Diencephalon (tissue), 1 donor: ENCODE measurements around the gene GH1. TPM values are rescaled to one million over a fixed set of nuclear protein-coding genes. Genes with fewer than 3 reads are reported as not detected.

Experiments
- small RNA-seq: library from RNA; depleted of rRNA; stranded (forward); fragments of <200 nt; gene quantifications from one replicate; pipeline ENCODE3, GENCODE V24; 2014
- total RNA-seq: library from RNA; depleted of rRNA; stranded (reverse); fragments of >200 nt; gene quantifications from one replicate; pipeline ENCODE4 v1.2.3, GENCODE V29; 2014

The GH1 gene
- not detected for total RNA-seq

GRCh38 chr17:63918789-63919305 lies at the start of gene GH1:
Gene GH1, minus strand, starts transcription at chr17:63918839. Its CDS starts 63 bp downstream, at chr17:63918776.

GRCh38 chr17:63931981-63932561 lies 13.4 kb upstream of the GH1 start, which contains the start of gene CD79B:
Gene CD79B, minus strand, starts transcription at chr17:63932331. Its CDS starts 70 bp downstream, at chr17:63932261.

GRCh38 chr17:63911041-63911635 lies 7.5 kb downstream of the GH1 start, which contains the start of gene CSHL1:
Gene CSHL1, minus strand, starts transcription at chr17:63911258. Its CDS starts 62 bp downstream, at chr17:63911196.

GRCh38 chr17:63896524-63897354 lies 21.9 kb downstream of the GH1 start, which contains the start of gene CSH1:
Gene CSH1, minus strand, starts transcription at chr17:63896574. Its CDS starts 63 bp downstream, at chr17:63896511.

GRCh38 chr17:63881935-63882601 lies 36.6 kb downstream of the GH1 start, which contains the start of gene GH2:
Gene GH2, minus strand, starts transcription at chr17:63881944. Its CDS starts 143 bp downstream, at chr17:63881801.

DNA sequence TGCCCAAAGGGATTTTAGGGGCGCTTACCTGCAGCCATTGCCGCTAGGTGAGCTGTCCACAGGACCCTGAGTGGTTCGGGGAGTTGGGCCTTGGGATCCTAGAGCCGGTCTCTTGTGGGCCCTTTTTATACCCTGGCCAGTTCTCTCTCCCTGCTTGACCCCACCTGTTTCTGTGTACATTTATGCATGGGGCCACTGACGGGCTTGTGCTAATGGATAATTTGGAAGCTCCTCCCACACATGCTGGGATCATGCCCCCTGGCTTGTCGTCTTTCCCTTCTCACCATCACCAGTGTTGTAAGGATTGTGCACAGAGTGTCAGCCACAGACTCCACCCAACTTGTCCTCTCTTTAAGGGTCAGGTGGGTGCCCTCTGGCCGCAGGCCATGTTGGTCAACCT lies 45.1 kb downstream of the GH1 start, which contains the start of gene CSH2:
CSH2 (minus strand) TSS at position 101 of the 400 bp plus-strand sequence; CDS start at position 38, 63 bp downstream.

Small RNA genes within 50 kb of the gene (small RNA-seq; reads per million reads assigned to genes)
- gene AC040958.1 = not detected
- not detected for gene AC127029.1
- not detected for gene GH1

Other genes starting within 250 kb of the GH1 start
- 12.5 TPM for gene LIMD2, start 218.7 kb downstream of the GH1 start, total RNA-seq
- 32.3 TPM for gene STRADA, start 177.0 kb downstream of the GH1 start, total RNA-seq
- gene CCDC47, start 145.2 kb downstream of the GH1 start, total RNA-seq = 65.3 TPM
- 82.4 TPM for gene DDX42, start 144.7 kb downstream of the GH1 start, total RNA-seq
- gene PSMC5, start 91.4 kb downstream of the GH1 start, total RNA-seq = 78.0 TPM
- 29.3 TPM for gene FTSJ3, start 91.2 kb downstream of the GH1 start, total RNA-seq
- 11.5 TPM for gene SMARCD2, start 76.2 kb downstream of the GH1 start, total RNA-seq
- gene CSH2, start 45.2 kb downstream of the GH1 start, total RNA-seq = not detected
- gene GH2, start 36.9 kb downstream of the GH1 start, total RNA-seq = not detected
- not detected for gene CSH1, start 22.3 kb downstream of the GH1 start, total RNA-seq
- gene CSHL1, start 7.6 kb downstream of the GH1 start, total RNA-seq = not detected
- 0.92 TPM for gene CD79B, start 13.5 kb upstream of the GH1 start, total RNA-seq
- gene SCN4A, start 54.1 kb upstream of the GH1 start, total RNA-seq = 0.92 TPM
- 6.9 TPM for gene PRR29, start 79.5 kb upstream of the GH1 start, total RNA-seq
- gene ICAM2, start 101.8 kb upstream of the GH1 start, total RNA-seq = 8.8 TPM
- gene ERN1, start 211.3 kb upstream of the GH1 start, total RNA-seq = 4.2 TPM